Epithelial cell of proximal tubule (primary cell): Measurements from ENCODE around the gene PDZD2. TPM values are rescaled to one million over a fixed set of nuclear protein-coding genes. Genes with fewer than 3 reads are reported as not detected.

Source experiments
- DNase-seq: peaks from one replicate; pipeline ENCODE4 v3.0.0-alpha.2; 2011; ENCODE audit warnings: low read depth
- H3K4me3 ChIP-seq: 2 replicates; pipeline ENCODE4 v1.5.1; 2011; ENCODE audit warnings: low read depth, mild to moderate bottlenecking, low read length
- CTCF ChIP-seq: conservative IDR thresholded peaks from 2 replicates; pipeline ENCODE4 v1.5.1; 2012; ENCODE audit warnings: low read depth, mild to moderate bottlenecking, low read length
- total RNA-seq: library from RNA; depleted of rRNA; stranded (reverse); fragments of >200 nt; gene quantifications from 2 replicates; pipeline ENCODE4 v1.2.3, GENCODE V29; 2015

Gene PDZD2
- total RNA-seq, 1 donor from 2014 or later: 8.4 TPM

- TF ChIP-seq CTCF: no peak
- no peak for DNase-seq
- no peak overlapping the region for H3K4me3 ChIP-seq
Measured at GRCh38 chr5:32135086-32135485, 496.2 kb downstream of the PDZD2 start.

- no peak for TF ChIP-seq CTCF
- DNase-seq: no peak
- no peak overlapping the region for H3K4me3 ChIP-seq
Measured at GRCh38 chr5:32136342-32136741, 497.4 kb downstream of the PDZD2 start.

- no peak for TF ChIP-seq CTCF
- DNase-seq: no peak
Measured at GRCh38 chr5:32138839-32139493, 500.0 kb downstream of the PDZD2 start.

DNA sequence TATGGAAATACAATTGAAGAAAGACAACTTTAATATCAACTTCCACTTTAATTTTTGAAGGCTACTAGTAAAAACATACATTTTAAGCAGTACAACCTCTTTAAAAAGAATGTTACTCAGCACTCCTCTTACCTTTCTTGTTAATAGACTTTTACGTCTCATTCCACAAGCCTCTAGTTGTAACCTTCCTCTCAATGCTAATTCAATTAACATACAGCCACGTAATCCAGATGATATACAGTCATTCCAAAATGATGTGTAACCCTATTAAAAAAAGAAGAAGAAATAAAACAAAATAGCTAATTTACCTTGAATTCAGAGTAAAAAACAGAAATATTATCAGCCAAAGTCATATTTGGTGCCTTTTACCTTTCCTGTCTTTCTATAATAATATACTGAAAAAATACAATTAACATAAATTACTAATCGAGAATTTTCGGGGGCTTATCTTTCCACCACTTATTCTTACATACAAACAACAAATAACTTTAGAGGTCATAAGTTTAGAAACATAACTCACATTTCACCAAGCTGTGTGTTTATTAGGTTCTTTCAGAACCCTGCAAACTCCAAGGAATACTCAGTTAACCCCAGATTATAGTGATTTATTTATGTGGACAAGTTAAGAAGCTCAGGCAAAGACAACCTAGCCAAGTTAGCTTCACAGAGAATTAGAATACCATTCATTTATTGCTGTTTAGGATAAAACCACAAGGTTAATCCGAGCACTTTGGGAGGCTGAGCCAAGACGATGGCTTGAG, 504.9 kb downstream of the PDZD2 start:
- no peak for DNase-seq
- TF ChIP-seq CTCF: no peak
- no peak overlapping the region for H3K4me3 ChIP-seq

More at GRCh38 chr5:32138839-32139493, 500.0 kb downstream of the PDZD2 start:
- H3K4me3 ChIP-seq: no peak overlapping the region

DNA sequence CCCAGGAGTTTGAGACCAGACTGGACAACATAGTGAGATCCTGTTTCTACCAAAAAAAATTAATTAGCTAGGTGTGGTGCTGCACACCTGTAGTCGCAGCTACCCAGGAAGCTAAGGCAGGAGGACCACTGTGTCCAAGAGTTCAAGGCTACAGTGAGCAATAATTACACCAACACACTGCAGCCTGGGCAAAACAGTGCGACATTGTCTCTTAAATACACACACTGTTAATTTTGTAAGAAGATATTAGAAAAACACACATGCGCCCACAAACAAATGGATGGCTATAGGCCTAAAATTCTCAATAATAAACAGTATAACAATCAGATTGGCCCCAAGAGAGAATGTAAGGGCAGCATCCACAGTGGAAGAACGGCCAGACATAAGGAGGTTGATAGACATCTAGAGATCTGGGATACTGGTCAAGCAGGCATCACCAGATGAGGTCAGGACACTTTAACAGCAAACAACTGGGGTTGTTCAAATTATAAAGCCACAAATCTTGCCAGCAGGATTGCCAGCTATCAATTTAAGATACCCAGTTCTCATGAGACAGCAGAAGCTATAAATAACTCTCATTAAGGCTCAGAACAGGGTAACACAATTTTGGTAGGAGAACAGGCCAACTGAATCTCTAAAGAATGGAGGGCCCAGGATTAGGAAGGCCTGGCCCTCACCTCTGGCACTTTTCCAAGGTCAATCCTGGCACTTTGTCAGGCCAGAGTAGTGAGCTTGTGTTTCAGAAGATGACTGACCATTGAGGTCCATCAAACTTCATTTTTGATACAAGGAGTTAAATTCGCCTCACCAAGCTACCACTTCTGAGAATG, 505.7 kb downstream of the PDZD2 start:
- H3K4me3 ChIP-seq: no peak overlapping the region
- no peak for TF ChIP-seq CTCF
- DNase-seq: no peak

DNA sequence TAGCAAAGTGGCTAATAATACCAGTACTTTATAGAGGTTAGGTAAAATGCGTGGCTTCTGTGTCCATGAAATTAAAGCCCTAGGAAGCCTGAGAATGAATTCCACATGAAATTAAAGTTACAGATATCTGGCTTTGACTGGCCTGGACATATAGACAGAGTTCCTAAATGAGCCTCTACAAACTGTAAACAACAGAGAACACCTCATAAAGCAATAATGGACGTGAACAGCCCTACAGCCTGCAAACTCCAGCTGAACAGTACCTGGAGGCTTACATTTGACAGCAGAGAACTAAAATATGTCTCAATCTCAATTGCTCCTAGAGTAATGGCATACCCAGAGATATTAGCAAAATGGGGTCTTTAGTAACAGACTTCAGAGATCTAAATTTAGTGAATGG, 506.4 kb downstream of the PDZD2 start:
- no peak overlapping the region for H3K4me3 ChIP-seq
- no peak for DNase-seq
- TF ChIP-seq CTCF: no peak
